PC-3 (cell line): ENCODE measurements around the gene RELL2. TPM values are rescaled to one million over a fixed set of nuclear protein-coding genes. Genes with fewer than 3 reads are reported as not detected.

Experiments used
- ATAC-seq: fragments of 200-7000 bp; cut with Tn5 transposase; 2 replicates; pipeline ENCODE4 v1.9.1; 2020; ENCODE audit warnings: mild to moderate bottlenecking, moderate library complexity
- BruUV-seq: library from RNA; stranded (reverse); fragments of 400-500 nt; replicated peaks from 2 replicates; lab custom pipeline; 2021; lab: Mats Ljungman, UMichigan
- CTCF ChIA-PET: fragments of 300-600 bp; sonication (Branson Sonifier 250); formaldehyde crosslinking; loops from one replicate; lab custom pipeline; 2022; ENCODE audit warnings: antibody characterized with exemption; lab: Charles Lee
- POLR2A ChIA-PET: fragments of 300-600 bp; sonication (Branson Sonifier 250); formaldehyde crosslinking; loops from one replicate; lab custom pipeline; 2022; ENCODE audit warnings: antibody characterized with exemption; ENCODE audit not compliant: unreplicated experiment; lab: Charles Lee
- DNase-seq: peaks from one replicate; pipeline ENCODE4 v3.0.0-alpha.2; 2015
- H2AFZ ChIP-seq: fragments of 300-600 bp; sonication (generic); 2 replicates; pipeline ENCODE4 v1.6.0; 2016; ENCODE audit warnings: antibody characterized with exemption, low read length
- H3F3A ChIP-seq: fragments of 300-600 bp; sonication (generic); one replicate; pipeline ENCODE4 v1.6.0; 2017; ENCODE audit warnings: antibody characterized with exemption, low read length, control low read depth, mild to moderate bottlenecking; ENCODE audit not compliant: unreplicated experiment
- H3K27ac ChIP-seq: fragments of 300-600 bp; sonication (generic); 2 replicates; pipeline ENCODE4 v1.5.1; 2016; ENCODE audit warnings: mild to moderate bottlenecking, low read length
- H3K27me3 ChIP-seq: fragments of 300-600 bp; sonication (generic); 2 replicates; pipeline ENCODE4 v1.6.1; 2016; ENCODE audit warnings: low read length, mixed read lengths
- H3K36me3 ChIP-seq: fragments of 300-600 bp; sonication (generic); 2 replicates; pipeline ENCODE4 v1.6.1; 2016; ENCODE audit warnings: low read depth, mixed run types, low read length, mixed read lengths
- H3K4me1 ChIP-seq: fragments of 300-600 bp; sonication (generic); 2 replicates; pipeline ENCODE4 v1.5.1; 2016; ENCODE audit warnings: low read length; ENCODE audit not compliant: insufficient read depth
- H3K4me2 ChIP-seq: fragments of 300-600 bp; sonication (generic); 2 replicates; pipeline ENCODE4 v1.6.0; 2016; ENCODE audit warnings: low read length
- H3K4me3 ChIP-seq: fragments of 300-600 bp; sonication (generic); 2 replicates; pipeline ENCODE4 v1.5.1; 2016; ENCODE audit warnings: mild to moderate bottlenecking, low read length, mixed read lengths
- H3K79me2 ChIP-seq: fragments of 300-600 bp; sonication (generic); 2 replicates; pipeline ENCODE4 v1.6.1; 2017; ENCODE audit warnings: low read length, mixed read lengths
- H3K9ac ChIP-seq: fragments of 300-600 bp; sonication (generic); 2 replicates; pipeline ENCODE4 v1.6.0; 2016; ENCODE audit warnings: mild to moderate bottlenecking, low read length
- H3K9me2 ChIP-seq: fragments of 300-600 bp; sonication (generic); replicated peaks from 2 replicates; pipeline ENCODE4 v1.6.1; 2016; ENCODE audit warnings: mixed run types, low read length, mixed read lengths
- H3K9me3 ChIP-seq: fragments of 300-600 bp; sonication (generic); 2 replicates; pipeline ENCODE4 v1.6.1; 2016; ENCODE audit warnings: low read length, mixed read lengths
- H4K20me1 ChIP-seq: fragments of 300-600 bp; sonication (generic); 2 replicates; pipeline ENCODE4 v1.6.1; 2016; ENCODE audit warnings: low read length, mixed read lengths
- EZH2 ChIP-seq: fragments of 300-600 bp; sonication (generic); IDR thresholded peaks from one replicate; pipeline ENCODE4 v1.6.1; 2017; ENCODE audit warnings: antibody characterized with exemption, mild to moderate bottlenecking, low read length; ENCODE audit not compliant: unreplicated experiment
- EZH2phosphoT487 ChIP-seq: fragments of 300-600 bp; sonication (generic); IDR thresholded peaks from 2 replicates; pipeline ENCODE4 v1.6.1; 2018; ENCODE audit warnings: mild to moderate bottlenecking, antibody characterized with exemption, low read length, borderline replicate concordance
- intact Hi-C: fragments of 100-400 bp; cut with micrococcal nuclease; formaldehyde crosslinking; loops from 2 replicates; pipeline ENCODE4 v1.9.0; 2023
- total RNA-seq: library from RNA; depleted of rRNA; stranded (reverse); fragments of >200 nt; gene quantifications from 2 replicates; pipeline ENCODE4 v1.2.3, GENCODE V29; 2014
- TF ChIP-seq, protein P1 (sequence below): fragments of 300-600 bp; sonication (generic); conservative IDR thresholded peaks from 2 replicates; pipeline ENCODE4 v1.5.1; 2017; ENCODE audit warnings: antibody characterized with exemption, low read depth, mild to moderate bottlenecking, low read length

Gene RELL2
- total RNA-seq, 1 experiment from 2014 or later = 5.6 TPM

DNA sequence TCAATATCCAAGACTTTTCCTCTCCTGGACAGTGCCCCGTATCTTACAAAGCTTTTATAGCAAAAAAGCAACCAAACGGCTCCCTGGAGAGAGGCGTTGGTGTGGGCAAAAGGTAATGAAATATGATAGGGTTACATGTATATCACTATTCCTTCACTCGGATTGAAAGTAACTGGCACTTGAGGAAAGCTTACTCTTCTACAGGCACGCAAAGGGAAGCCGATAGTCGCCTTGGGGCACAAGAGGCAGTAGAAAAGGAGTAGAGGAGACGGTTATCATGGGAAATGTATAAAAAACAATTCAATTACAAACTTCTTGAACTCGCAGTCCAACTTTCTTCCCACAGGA lies 19.1 kb upstream of the RELL2 start:
- Histone ChIP-seq H4K20me1 (peaks cover 36% of the 10 kb centered on the region), H3F3A (no peaks in the 10 kb centered on the region), H3K4me2 (peak overlapping the region; percentile 93), H2AFZ (no peak overlapping the region), H3K9me2 (no peaks in the 10 kb centered on the region), H3K9ac (peak overlapping the region; percentile 98), H3K27ac (peak overlapping the region; percentile 86), H3K36me3 (no peaks in the 10 kb centered on the region; the same call in 1 of the 2 replicates), H3K79me2 (peaks cover 60% of the 10 kb centered on the region), H3K9me3 (no peaks in the 10 kb centered on the region), H3K27me3 (no peaks in the 10 kb centered on the region), H3K4me3 (peak overlapping the region; percentile 95), H3K4me1 (peaks cover 17% of the 10 kb centered on the region; the same call in 1 of the 2 replicates)
- BruUV-seq = TSS peak; percentile 46
- peak; percentile 9; the same call in 1 of the 2 replicates for ATAC-seq
- peak; percentile 22 for DNase-seq
- intact Hi-C loops = loop anchor here (2.0 kb wide), 1 partner anchor 19 kb away; the partner anchor contains the start of genes HDAC3 and RELL2
- TF ChIP-seq EZH2phosphoT487 = no peak
- TF ChIP-seq EZH2 = no peak
- TF ChIP-seq, protein P1, sequence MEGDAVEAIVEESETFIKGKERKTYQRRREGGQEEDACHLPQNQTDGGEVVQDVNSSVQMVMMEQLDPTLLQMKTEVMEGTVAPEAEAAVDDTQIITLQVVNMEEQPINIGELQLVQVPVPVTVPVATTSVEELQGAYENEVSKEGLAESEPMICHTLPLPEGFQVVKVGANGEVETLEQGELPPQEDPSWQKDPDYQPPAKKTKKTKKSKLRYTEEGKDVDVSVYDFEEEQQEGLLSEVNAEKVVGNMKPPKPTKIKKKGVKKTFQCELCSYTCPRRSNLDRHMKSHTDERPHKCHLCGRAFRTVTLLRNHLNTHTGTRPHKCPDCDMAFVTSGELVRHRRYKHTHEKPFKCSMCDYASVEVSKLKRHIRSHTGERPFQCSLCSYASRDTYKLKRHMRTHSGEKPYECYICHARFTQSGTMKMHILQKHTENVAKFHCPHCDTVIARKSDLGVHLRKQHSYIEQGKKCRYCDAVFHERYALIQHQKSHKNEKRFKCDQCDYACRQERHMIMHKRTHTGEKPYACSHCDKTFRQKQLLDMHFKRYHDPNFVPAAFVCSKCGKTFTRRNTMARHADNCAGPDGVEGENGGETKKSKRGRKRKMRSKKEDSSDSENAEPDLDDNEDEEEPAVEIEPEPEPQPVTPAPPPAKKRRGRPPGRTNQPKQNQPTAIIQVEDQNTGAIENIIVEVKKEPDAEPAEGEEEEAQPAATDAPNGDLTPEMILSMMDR = no peak
- CTCF ChIA-PET = interaction anchor here (2.1 kb wide), 1 partner anchor 26 kb away, joined by 16 read pairs; no protein-coding TSS in a partner anchor
- POLR2A ChIA-PET = no interaction called here

DNA sequence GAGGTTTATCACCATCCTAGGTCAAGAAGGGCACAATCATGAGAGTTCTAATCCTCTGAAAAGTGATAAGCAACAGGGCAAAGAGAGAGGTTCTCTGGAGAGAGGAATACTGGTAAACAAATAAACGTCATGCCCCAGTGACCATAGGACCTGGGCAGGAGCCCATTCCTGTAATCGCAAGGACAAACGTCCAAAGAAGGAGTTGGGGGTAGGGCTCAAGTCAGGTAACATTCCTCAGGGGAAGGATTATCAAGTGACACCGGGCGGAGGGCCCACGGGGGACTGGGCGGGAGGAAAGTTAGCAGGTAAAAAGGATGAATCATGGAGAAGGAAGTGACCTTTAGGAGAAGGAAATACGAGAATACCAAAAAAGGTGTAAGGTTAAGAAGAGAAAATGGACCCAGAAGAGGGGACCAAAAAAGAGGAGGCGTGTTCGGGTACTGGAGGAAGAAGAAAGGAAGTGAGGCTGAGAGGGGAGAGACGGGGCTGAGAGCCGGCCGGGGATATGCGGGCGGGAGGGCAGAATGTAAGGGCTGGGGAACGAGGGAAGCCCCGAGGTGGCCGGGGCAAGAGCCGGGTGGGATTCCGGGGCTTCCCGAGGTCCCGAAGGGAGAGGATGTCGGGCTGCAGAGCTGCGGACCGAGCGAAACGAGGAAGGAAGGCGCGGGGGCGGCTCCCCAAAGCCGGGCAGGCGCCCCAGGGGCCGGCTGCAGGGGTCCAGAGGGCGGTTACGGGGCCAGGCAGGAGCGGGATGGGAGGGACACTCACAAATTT lies 18.6 kb upstream of the RELL2 start:
- intact Hi-C loops = loop anchor here (2.0 kb wide), 1 partner anchor 19 kb away; the partner anchor contains the start of genes HDAC3 and RELL2

More for the DNA sequence above, 18.6 kb upstream of the RELL2 start:
- ATAC-seq = peak; percentile 25
- no peaks in the 10 kb centered on the region for H3K9me2 ChIP-seq
- no peaks in the 10 kb centered on the region for H3K27me3 ChIP-seq
- peaks cover 2% of the 10 kb centered on the region; the same call in 1 of the 2 replicates for H3K36me3 ChIP-seq
- ChIA-PET POLR2A (interaction anchor here (0.5 to 0.9 kb wide), 2 partner anchors 18 to 1071 kb away, joined by 3 to 4 read pairs; partner anchors contain the start of genes EIF4EBP3, HDAC3 and RELL2), CTCF (interaction anchor here (0.6 to 2.3 kb wide), 4 partner anchors 14 to 26 kb away, joined by 5 to 96 read pairs (median 12); partner anchors contain the start of genes HDAC3 and RELL2)
- peak overlapping the region; percentile 93 for H3K4me2 ChIP-seq
- peaks cover 32% of the 10 kb centered on the region for H4K20me1 ChIP-seq
- peaks cover 17% of the 10 kb centered on the region; the same call in 1 of the 2 replicates for H3K4me1 ChIP-seq
- peak overlapping the region; percentile 95 for H3K4me3 ChIP-seq
- peak overlapping the region; percentile 69; the same call in 1 of the 2 replicates for H2AFZ ChIP-seq
- peak; percentile 76 for DNase-seq
- H3F3A ChIP-seq = no peaks in the 10 kb centered on the region
- peak overlapping the region; percentile 86 for H3K27ac ChIP-seq
- no peaks in the 10 kb centered on the region for H3K9me3 ChIP-seq
- TF ChIP-seq EZH2 = no peak
- no peak for TF ChIP-seq EZH2phosphoT487
- TF ChIP-seq, protein P1 = no peak
- H3K9ac ChIP-seq = peak overlapping the region; percentile 98
- BruUV-seq = no TSS peak
- H3K79me2 ChIP-seq = peaks cover 54% of the 10 kb centered on the region
